WERI-Rb-1 (cell line): ENCODE results near the gene DGKI.

Experiments
- DNase-seq: peaks from one replicate; pipeline ENCODE4 v3.0.0-alpha.2; 2020
- H3K27ac ChIP-seq: fragments of 250-450 bp; sonication (Bioruptor Pico); 2 replicates; pipeline ENCODE4 v1.5.1; 2020; ENCODE audit warnings: mild to moderate bottlenecking, moderate library complexity
- H3K27me3 ChIP-seq: fragments of 250-450 bp; sonication (Bioruptor Pico); 2 replicates; pipeline ENCODE4 v1.5.1; 2021; ENCODE audit warnings: mild to moderate bottlenecking, low read depth, moderate library complexity; ENCODE audit not compliant: insufficient read depth, severe bottlenecking
- H3K36me3 ChIP-seq: fragments of 250-450 bp; sonication (Bioruptor Pico); 2 replicates; pipeline ENCODE4 v1.5.1; 2020; ENCODE audit warnings: mild to moderate bottlenecking, moderate library complexity
- H3K4me3 ChIP-seq: 2 replicates; pipeline ENCODE4 v1.5.1; 2011; ENCODE audit warnings: low read depth, mild to moderate bottlenecking, control low read depth, low read length
- H3K9me3 ChIP-seq: fragments of 250-450 bp; sonication (Bioruptor Pico); 2 replicates; pipeline ENCODE4 v1.5.1; 2021; ENCODE audit warnings: mild to moderate bottlenecking, moderate library complexity; ENCODE audit not compliant: severe bottlenecking
- TF ChIP-seq, protein P1 (sequence below): IDR thresholded peaks from 2 replicates; pipeline ENCODE4 v1.5.1; 2011; ENCODE audit warnings: low read depth, mild to moderate bottlenecking, control low read depth, inconsistent platforms, low read length

The DGKI gene

DNA sequence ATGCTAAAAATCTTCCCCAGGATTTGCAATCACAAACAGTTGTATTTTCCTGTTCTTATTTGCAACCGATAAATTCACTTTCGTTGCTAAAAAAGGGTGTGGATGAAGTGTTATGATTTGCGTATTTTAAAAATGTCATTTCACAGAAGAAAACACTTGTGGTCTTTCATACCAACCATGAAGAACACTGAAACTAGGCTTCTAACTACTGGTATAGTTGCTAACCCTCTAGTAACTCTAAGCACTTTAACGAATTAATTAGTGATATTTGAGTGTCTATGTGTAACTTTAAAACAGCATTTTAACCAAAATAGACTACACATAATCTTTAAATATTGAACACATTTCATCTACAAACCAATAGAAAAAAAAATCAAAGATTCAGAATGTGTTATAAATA is 315.1 kb downstream of the DGKI start:
- no peak overlapping the region for H3K4me3 ChIP-seq
- no peaks in the 10 kb centered on the region for H3K9me3 ChIP-seq
- TF ChIP-seq, protein P1, sequence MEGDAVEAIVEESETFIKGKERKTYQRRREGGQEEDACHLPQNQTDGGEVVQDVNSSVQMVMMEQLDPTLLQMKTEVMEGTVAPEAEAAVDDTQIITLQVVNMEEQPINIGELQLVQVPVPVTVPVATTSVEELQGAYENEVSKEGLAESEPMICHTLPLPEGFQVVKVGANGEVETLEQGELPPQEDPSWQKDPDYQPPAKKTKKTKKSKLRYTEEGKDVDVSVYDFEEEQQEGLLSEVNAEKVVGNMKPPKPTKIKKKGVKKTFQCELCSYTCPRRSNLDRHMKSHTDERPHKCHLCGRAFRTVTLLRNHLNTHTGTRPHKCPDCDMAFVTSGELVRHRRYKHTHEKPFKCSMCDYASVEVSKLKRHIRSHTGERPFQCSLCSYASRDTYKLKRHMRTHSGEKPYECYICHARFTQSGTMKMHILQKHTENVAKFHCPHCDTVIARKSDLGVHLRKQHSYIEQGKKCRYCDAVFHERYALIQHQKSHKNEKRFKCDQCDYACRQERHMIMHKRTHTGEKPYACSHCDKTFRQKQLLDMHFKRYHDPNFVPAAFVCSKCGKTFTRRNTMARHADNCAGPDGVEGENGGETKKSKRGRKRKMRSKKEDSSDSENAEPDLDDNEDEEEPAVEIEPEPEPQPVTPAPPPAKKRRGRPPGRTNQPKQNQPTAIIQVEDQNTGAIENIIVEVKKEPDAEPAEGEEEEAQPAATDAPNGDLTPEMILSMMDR: no peak
- no peak overlapping the region for H3K27ac ChIP-seq
- no peak for DNase-seq
- H3K36me3 ChIP-seq: no peaks in the 10 kb centered on the region
- H3K27me3 ChIP-seq: no peaks in the 10 kb centered on the region

DNA sequence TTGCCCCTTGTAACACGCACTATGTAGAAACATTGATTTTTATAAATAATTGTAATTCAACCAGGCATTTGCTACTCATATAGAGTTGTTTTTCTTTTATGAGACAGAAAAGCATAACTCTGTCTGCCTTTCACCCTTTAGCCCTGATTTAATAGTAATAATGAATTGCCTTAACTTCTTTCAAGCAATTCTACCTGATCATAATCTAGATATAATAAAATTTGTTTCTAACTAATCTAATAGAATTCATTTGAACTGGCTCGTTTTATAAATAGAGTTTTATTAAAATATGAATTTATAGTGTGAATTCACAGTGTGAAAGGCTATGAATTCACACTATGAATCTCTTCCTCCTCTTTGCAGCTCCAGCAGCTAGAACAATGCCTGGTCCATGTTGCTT is 319.1 kb downstream of the DGKI start:
- H3K9me3 ChIP-seq: no peaks in the 10 kb centered on the region
- H3K27me3 ChIP-seq: no peaks in the 10 kb centered on the region
- H3K27ac ChIP-seq: no peak overlapping the region
- TF ChIP-seq, protein P1: no peak
- DNase-seq: no peak
- no peaks in the 10 kb centered on the region for H3K36me3 ChIP-seq
- no peak overlapping the region for H3K4me3 ChIP-seq

DNA sequence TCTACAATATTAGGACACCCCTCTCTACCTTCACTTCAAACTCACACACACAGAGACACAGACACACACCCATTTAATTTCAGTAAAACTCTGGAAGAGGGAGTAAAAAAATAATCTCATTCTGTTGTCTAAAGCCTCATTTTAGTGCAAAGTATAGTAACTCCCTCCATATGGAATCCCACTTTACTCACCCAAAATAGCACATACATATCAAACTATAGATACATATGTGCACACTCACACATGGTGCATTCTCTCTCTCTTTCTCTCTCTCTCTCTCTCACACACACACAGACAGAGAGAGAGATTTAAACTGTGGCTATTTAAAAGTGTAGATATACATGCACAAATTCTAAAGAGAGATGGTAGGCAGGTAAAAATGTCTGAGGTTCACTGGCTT is 323.6 kb downstream of the DGKI start:
- no peak overlapping the region for H3K4me3 ChIP-seq
- no peak for DNase-seq
- no peak overlapping the region for H3K27ac ChIP-seq
- no peaks in the 10 kb centered on the region for H3K9me3 ChIP-seq
- no peaks in the 10 kb centered on the region for H3K36me3 ChIP-seq
- peaks cover 3% of the 10 kb centered on the region for H3K27me3 ChIP-seq
- TF ChIP-seq, protein P1: no peak

DNA sequence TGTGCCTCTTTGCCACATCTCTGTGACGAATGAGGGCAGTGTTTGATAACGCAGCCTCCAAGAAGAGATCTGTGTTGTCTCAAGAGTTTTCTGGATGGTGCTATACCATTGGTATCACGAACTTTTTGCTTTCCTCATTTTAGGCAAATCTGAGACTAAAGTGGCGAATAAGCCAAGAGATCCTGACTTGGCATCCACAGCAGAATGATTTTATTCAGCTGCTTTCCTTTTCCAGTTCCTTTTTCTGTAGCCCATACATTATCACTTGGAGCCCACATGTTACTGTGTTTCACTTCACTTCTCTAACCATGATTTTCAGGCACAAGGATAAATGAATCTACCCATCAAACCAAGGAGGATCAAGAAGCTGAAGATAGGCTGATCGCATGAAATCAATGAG is 325.3 kb downstream of the DGKI start:
- H3K9me3 ChIP-seq: no peaks in the 10 kb centered on the region
- H3K27me3 ChIP-seq: peaks cover 3% of the 10 kb centered on the region
- H3K36me3 ChIP-seq: no peaks in the 10 kb centered on the region
- no peak overlapping the region for H3K4me3 ChIP-seq
- no peak overlapping the region for H3K27ac ChIP-seq
- TF ChIP-seq, protein P1: no peak
- DNase-seq: no peak

DNA sequence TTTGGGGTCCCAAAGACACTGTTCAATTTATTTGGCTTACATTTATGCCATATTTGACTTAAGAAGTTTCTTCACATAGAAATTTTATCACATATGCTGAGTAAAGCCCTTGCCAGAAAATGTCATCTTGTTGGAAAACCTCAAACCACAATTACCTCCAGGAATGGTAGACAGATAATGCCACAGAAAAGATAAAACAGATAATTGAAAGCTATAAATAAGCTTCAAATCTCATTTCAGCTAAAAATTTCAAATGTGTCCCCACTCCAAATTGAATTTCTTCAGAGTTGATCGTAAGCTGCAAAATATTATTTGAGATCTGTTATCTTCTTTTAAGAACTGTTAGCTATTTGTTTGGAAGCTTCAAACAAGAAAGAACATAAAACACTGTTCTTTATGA is 326.8 kb downstream of the DGKI start:
- Histone ChIP-seq H3K36me3 (no peaks in the 10 kb centered on the region), H3K27ac (no peak overlapping the region), H3K27me3 (peaks cover 3% of the 10 kb centered on the region), H3K4me3 (no peak overlapping the region), H3K9me3 (no peaks in the 10 kb centered on the region)
- TF ChIP-seq, protein P1: no peak
- DNase-seq: no peak

GRCh38 chr7:137519181-137519691 is 327.5 kb downstream of the DGKI start:
- no peak for DNase-seq
- peaks cover 3% of the 10 kb centered on the region for H3K27me3 ChIP-seq
- TF ChIP-seq, protein P1: no peak
- H3K36me3 ChIP-seq: no peaks in the 10 kb centered on the region
- no peaks in the 10 kb centered on the region for H3K9me3 ChIP-seq
- no peak overlapping the region for H3K4me3 ChIP-seq
- H3K27ac ChIP-seq: no peak overlapping the region
